RWPE2 (cell line): Measurements from ENCODE around the gene DDI2.

Experiments used
- ATAC-seq: fragments of 200-7000 bp; cut with Tn5 transposase; 3 replicates; pipeline ENCODE4 v1.9.1; 2021; ENCODE audit warnings: low read depth
- DNase-seq: peaks from one replicate; pipeline ENCODE4 v3.0.0-alpha.2; 2020; ENCODE audit warnings: low spot score
- H3K27ac ChIP-seq: fragments of 450-650 bp; 2 replicates; pipeline ENCODE4 v1.5.1; 2017; ENCODE audit warnings: mild to moderate bottlenecking; ENCODE audit not compliant: poor library complexity, severe bottlenecking
- H3K27me3 ChIP-seq: fragments of 250-450 bp; sonication (Bioruptor Pico); 2 replicates; pipeline ENCODE4 v1.5.1; 2021; ENCODE audit warnings: mild to moderate bottlenecking, moderate library complexity; ENCODE audit not compliant: insufficient read depth, poor library complexity, severe bottlenecking
- H3K36me3 ChIP-seq: fragments of 250-450 bp; sonication (Bioruptor Pico); 2 replicates; pipeline ENCODE4 v1.5.1; 2020; ENCODE audit warnings: low read depth, mild to moderate bottlenecking, moderate library complexity
- H3K4me1 ChIP-seq: fragments of 250-450 bp; sonication (Bioruptor Pico); 2 replicates; pipeline ENCODE4 v1.5.1; 2021; ENCODE audit warnings: mild to moderate bottlenecking, moderate library complexity; ENCODE audit not compliant: insufficient read depth, poor library complexity, severe bottlenecking
- H3K4me3 ChIP-seq: fragments of 250-450 bp; sonication (Bioruptor Pico); 2 replicates; pipeline ENCODE4 v1.5.1; 2021; ENCODE audit warnings: mild to moderate bottlenecking, moderate library complexity; ENCODE audit not compliant: severe bottlenecking
- H3K9me3 ChIP-seq: fragments of 250-450 bp; sonication (Bioruptor Pico); 2 replicates; pipeline ENCODE4 v1.5.1; 2021; ENCODE audit warnings: mild to moderate bottlenecking, moderate library complexity; ENCODE audit not compliant: severe bottlenecking
- TF ChIP-seq, protein P1 (sequence below): fragments of 450-650 bp; IDR thresholded peaks from one replicate; pipeline ENCODE4 v1.5.1; 2017; ENCODE audit warnings: mild to moderate bottlenecking, moderate library complexity; ENCODE audit not compliant: poor library complexity, severe bottlenecking

DDI2 gene

DNA sequence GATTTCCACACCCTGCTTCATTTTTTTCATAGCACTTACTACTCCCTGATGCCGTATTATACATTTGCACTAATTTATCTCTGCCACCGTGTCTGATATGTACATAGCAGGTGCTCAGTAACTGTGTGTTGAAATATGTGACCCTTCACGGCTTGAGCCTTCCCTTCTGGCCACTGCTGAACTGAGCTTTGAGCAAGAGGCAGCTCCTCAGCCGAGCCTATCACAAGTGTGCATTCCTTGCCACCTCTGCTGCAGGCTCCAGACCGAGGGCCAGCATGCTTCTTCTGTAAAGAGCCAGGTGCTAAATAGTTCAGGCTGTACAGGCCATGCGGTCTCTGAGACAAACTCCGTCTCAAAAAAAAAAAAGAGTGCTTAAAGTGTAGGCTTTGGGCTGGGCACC lies 89.5 kb downstream of the DDI2 start:
- peaks cover 6% of the 10 kb centered on the region; the same call in 1 of the 2 replicates for H3K36me3 ChIP-seq
- TF ChIP-seq, protein P1, sequence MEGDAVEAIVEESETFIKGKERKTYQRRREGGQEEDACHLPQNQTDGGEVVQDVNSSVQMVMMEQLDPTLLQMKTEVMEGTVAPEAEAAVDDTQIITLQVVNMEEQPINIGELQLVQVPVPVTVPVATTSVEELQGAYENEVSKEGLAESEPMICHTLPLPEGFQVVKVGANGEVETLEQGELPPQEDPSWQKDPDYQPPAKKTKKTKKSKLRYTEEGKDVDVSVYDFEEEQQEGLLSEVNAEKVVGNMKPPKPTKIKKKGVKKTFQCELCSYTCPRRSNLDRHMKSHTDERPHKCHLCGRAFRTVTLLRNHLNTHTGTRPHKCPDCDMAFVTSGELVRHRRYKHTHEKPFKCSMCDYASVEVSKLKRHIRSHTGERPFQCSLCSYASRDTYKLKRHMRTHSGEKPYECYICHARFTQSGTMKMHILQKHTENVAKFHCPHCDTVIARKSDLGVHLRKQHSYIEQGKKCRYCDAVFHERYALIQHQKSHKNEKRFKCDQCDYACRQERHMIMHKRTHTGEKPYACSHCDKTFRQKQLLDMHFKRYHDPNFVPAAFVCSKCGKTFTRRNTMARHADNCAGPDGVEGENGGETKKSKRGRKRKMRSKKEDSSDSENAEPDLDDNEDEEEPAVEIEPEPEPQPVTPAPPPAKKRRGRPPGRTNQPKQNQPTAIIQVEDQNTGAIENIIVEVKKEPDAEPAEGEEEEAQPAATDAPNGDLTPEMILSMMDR: no peak
- H3K4me3 ChIP-seq: no peak overlapping the region
- no peak overlapping the region for H3K27ac ChIP-seq
- peaks cover 8% of the 10 kb centered on the region for H3K4me1 ChIP-seq
- ATAC-seq: no peak
- no peak for DNase-seq
- H3K27me3 ChIP-seq: no peaks in the 10 kb centered on the region
- H3K9me3 ChIP-seq: no peaks in the 10 kb centered on the region

DNA sequence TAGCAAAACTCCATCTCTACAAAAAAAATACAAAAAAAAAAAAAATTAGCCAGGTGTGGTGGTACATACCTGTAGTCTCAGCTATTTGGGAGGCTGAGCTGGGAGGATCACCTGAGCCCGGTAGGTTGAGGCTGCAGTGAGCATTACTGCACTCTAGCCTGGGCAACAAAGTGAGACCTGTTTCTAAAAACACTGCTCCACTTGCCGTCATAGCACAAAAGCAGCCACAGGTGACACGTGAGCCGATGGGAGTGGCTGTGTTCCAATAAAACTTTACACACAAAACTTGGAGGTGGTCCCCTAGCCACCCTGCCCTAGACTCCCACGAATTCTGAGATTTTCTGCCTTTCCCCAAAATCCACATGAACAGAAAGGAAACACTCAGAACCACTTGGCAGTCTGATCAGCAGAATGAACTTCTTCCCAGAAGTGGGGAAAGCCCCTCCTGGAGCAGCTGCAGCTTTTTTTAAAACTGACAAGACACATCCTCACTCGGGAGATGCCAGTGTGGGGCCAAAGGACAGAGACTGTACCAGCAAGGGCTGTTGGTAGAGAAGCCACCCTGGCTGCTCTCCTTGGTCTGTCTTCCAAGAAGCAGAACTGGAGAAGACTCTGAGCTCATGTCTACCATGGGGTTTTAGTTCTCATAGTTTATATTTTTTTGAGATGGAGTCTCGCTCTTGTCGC lies 90.1 kb downstream of the DDI2 start:
- ATAC-seq (no peak), DNase-seq (no peak)
- no peaks in the 10 kb centered on the region for H3K27me3 ChIP-seq
- peaks cover 8% of the 10 kb centered on the region for H3K4me1 ChIP-seq
- H3K9me3 ChIP-seq: no peaks in the 10 kb centered on the region
- H3K36me3 ChIP-seq: peaks cover 6% of the 10 kb centered on the region; the same call in 1 of the 2 replicates
- no peak overlapping the region for H3K4me3 ChIP-seq
- TF ChIP-seq, protein P1: no peak
- H3K27ac ChIP-seq: no peak overlapping the region

DNA sequence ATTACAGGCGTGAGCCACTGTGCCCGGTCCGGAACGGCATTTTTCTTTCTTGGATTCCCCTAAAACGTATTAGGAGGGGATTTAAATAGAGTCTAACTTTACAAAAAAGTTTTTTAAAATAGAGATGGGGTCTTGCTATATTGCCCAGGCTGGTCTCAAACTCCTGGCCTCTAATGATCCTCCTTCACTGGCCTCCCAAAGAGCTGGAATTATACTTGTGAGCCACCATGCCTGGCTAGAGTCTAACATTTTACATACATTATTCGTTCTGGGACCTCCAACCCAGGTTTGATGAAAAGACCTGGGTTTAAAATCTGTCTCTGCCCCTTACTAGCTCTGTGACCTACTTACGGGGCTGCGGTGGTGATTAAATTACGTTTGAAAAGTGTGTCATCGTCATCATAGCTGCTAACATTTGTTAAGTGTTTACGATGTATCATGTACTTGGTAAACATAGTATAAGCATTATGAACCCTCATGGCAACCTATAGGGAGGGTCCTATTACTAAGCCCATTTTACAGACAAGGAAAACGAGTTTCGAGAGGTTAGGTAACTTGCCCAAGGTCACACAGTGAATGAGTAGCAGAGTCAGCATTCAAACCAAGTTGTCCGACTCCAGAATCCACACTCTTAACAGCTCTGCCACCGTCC lies 91.4 kb downstream of the DDI2 start:
- Histone ChIP-seq H3K9me3 (no peaks in the 10 kb centered on the region), H3K27ac (no peak overlapping the region), H3K4me3 (no peak overlapping the region), H3K27me3 (no peaks in the 10 kb centered on the region), H3K36me3 (peaks cover 6% of the 10 kb centered on the region; the same call in 1 of the 2 replicates), H3K4me1 (peaks cover under 1% of the 10 kb centered on the region)
- TF ChIP-seq, protein P1: no peak
- ATAC-seq: no peak
- no peak for DNase-seq

DNA sequence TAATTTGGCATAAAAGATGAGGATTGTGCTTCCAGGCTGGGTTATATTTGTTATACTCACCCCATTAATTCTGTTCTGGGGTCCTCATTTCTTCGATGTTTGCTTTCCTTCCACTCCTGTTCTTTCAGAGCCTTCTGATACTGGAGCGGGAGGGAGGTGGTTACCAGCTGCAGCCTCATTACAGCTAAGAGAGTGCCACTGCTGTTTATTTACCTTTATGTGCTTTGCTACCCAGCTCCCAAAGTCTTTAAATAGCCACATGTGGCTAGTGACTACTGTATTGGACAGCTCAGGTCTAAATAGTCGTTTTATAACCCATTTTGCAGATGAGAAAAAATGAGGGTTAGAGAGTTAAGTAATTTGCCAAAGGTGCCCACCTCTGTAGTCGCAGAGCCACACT lies 92.0 kb downstream of the DDI2 start:
- ATAC-seq (no peak), DNase-seq (no peak)
- Histone ChIP-seq H3K4me3 (no peak overlapping the region), H3K27ac (no peak overlapping the region), H3K4me1 (no peaks in the 10 kb centered on the region), H3K36me3 (peaks cover 6% of the 10 kb centered on the region; the same call in 1 of the 2 replicates), H3K9me3 (no peaks in the 10 kb centered on the region), H3K27me3 (no peaks in the 10 kb centered on the region)
- TF ChIP-seq, protein P1: no peak

DNA sequence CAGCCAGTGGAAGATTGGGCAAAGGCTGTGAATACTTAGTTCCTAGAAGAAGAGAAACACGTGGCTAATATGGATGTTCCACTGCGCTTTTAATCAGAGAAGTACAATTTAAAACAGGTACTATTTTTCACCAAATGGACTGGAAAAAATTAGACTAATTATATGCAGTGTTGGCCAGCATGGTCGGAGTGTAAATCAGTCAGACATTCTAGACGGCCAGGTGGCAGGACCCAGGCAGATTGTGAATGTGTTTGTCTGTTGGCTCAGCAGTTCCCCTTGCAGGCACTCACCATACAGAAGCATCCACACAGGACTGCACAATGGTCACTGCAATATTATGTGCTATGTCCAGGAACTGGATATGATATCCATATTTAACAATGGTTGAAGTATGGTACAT lies 94.9 kb downstream of the DDI2 start:
- TF ChIP-seq, protein P1: no peak
- DNase-seq: no peak
- no peak for ATAC-seq
- Histone ChIP-seq H3K9me3 (no peaks in the 10 kb centered on the region), H3K4me3 (no peak overlapping the region), H3K27me3 (no peaks in the 10 kb centered on the region), H3K4me1 (no peaks in the 10 kb centered on the region), H3K27ac (no peak overlapping the region), H3K36me3 (0 out of 2 replicates have a peak, but pooled peaks cover 10% of the 10 kb centered on the region)
